Endothelial cell of umbilical vein (primary cell): Measurements from ENCODE around the gene KMT2B. TPM values are rescaled to one million over a fixed set of nuclear protein-coding genes. Genes with fewer than 3 reads are reported as not detected.
A peak's percentile ranks its signal among the peaks of the same experiment; 100 is the strongest.

Experiments used
- BruUV-seq: library from RNA; stranded (reverse); fragments of 400-500 nt; replicated peaks from 2 replicates; lab custom pipeline; 2021; lab: Mats Ljungman, UMichigan
- CTCF ChIA-PET: fragments of 300-600, 350-600 bp; sonication (Branson Sonifier 250); formaldehyde crosslinking; loops from one replicate; lab custom pipeline; 2021; ENCODE audit warnings: antibody characterized with exemption, inconsistent platforms; lab: Charles Lee
- POLR2A ChIA-PET: fragments of 300-600, 350-600 bp; sonication (Branson Sonifier 250); formaldehyde crosslinking; loops from one replicate; lab custom pipeline; 2021; ENCODE audit warnings: antibody characterized with exemption, inconsistent platforms; lab: Charles Lee
- DNase-seq: peaks from one replicate; pipeline ENCODE4 v3.0.0-alpha.2; 2011; ENCODE audit warnings: low read depth, low spot score
- FAIRE-seq: peaks from 2 replicates; lab custom pipeline; 2011; peaks lifted over from hg19 to GRCh38; lab: Jason Lieb, UNC
- H2AFZ ChIP-seq: 2 replicates; pipeline ENCODE4 v1.6.0; 2012; ENCODE audit warnings: low read depth, low read length, control low read depth, inconsistent platforms
- H3K27ac ChIP-seq: 2 replicates; pipeline ENCODE4 v1.5.1; 2011; ENCODE audit warnings: low read depth, mild to moderate bottlenecking, control low read depth, low read length, moderate library complexity; ENCODE audit not compliant: insufficient read depth
- H3K27me3 ChIP-seq, 2 experiments: 2 replicates each; pipeline versions ENCODE4 v1.6.0 to v1.6.1; 2011; ENCODE audit warnings: low read length in 2 of 2, mixed read lengths in 1 of 2; ENCODE audit not compliant: control insufficient read depth in 2 of 2, insufficient read depth in 2 of 2
- H3K36me3 ChIP-seq, 2 experiments: 2 replicates in 1 of 2; 3 replicates in 1 of 2; pipeline ENCODE4 v1.5.1; 2011; ENCODE audit warnings: low read length in 2 of 2, mild to moderate bottlenecking in 1 of 2, moderate library complexity in 1 of 2; ENCODE audit not compliant: control insufficient read depth in 2 of 2, insufficient read depth in 2 of 2; ENCODE audit errors: extremely low read depth in 1 of 2
- H3K4me1 ChIP-seq: 3 replicates; pipeline ENCODE4 v1.5.1; 2011; ENCODE audit warnings: mild to moderate bottlenecking, low read length; ENCODE audit not compliant: control insufficient read depth, insufficient read depth; ENCODE audit errors: extremely low read depth
- H3K4me2 ChIP-seq: 2 replicates; pipeline ENCODE4 v1.6.1; 2011; ENCODE audit warnings: low read length, control low read depth, mixed read lengths; ENCODE audit not compliant: insufficient read depth
- H3K4me3 ChIP-seq, 3 experiments: fragments of 200-600 bp in 1 of 3; sonication (generic), shearing (Covaris generic) in 1 of 3; replicated peaks in 1 of 3; 2 replicates each; pipeline ENCODE4 v1.5.1; 2011 to 2016; ENCODE audit warnings: control low read depth in 3 of 3, low read length in 3 of 3, mild to moderate bottlenecking in 2 of 3, inconsistent platforms in 1 of 3, low read depth in 1 of 3, moderate library complexity in 1 of 3; ENCODE audit not compliant: insufficient read depth in 1 of 3
- H3K79me2 ChIP-seq: 2 replicates; pipeline ENCODE4 v1.6.0; 2012; ENCODE audit warnings: low read length, inconsistent platforms; ENCODE audit not compliant: control insufficient read depth, insufficient read depth
- H3K9ac ChIP-seq: replicated peaks from 2 replicates; pipeline ENCODE3; 2011; ENCODE audit warnings: low read length, control low read depth; ENCODE audit not compliant: insufficient read depth; ENCODE audit errors: extremely low read depth
- H3K9me1 ChIP-seq: replicated peaks from 3 replicates; pipeline ENCODE4 v1.6.0; 2011; ENCODE audit warnings: mild to moderate bottlenecking, low read length; ENCODE audit not compliant: control insufficient read depth, insufficient read depth; ENCODE audit errors: extremely low read depth
- H3K9me3 ChIP-seq: replicated peaks from 2 replicates; pipeline ENCODE4 v1.5.1; 2012; ENCODE audit warnings: low read length, inconsistent platforms; ENCODE audit not compliant: control insufficient read depth, insufficient read depth
- H4K20me1 ChIP-seq: replicated peaks from 2 replicates; pipeline ENCODE3; 2011; ENCODE audit warnings: mild to moderate bottlenecking, low read length; ENCODE audit not compliant: control insufficient read depth, insufficient read depth; ENCODE audit errors: extremely low read depth
- CTCF ChIP-seq, 2 donors: IDR thresholded peaks; 1 replicate in 1 of 2; 2 replicates in 1 of 2; pipeline ENCODE4 v1.5.1; 2011; ENCODE audit warnings: low read length in 2 of 2, mild to moderate bottlenecking in 2 of 2, moderate library complexity in 2 of 2, control low read depth in 1 of 2, inconsistent platforms in 1 of 2, low read depth in 1 of 2; ENCODE audit not compliant: insufficient read depth in 1 of 2; ENCODE audit errors: extremely low read depth in 1 of 2
- EZH2 ChIP-seq: IDR thresholded peaks from 2 replicates; pipeline ENCODE4 v1.6.1; 2012; ENCODE audit warnings: borderline replicate concordance, low read depth, mild to moderate bottlenecking, moderate library complexity, low read length, inconsistent platforms; ENCODE audit not compliant: severe bottlenecking
- FOS ChIP-seq: IDR thresholded peaks from 2 replicates; pipeline ENCODE4 v1.6.1; 2011; ENCODE audit warnings: mild to moderate bottlenecking, low read length, moderate library complexity, borderline replicate concordance; ENCODE audit not compliant: insufficient read depth
- GATA2 ChIP-seq: IDR thresholded peaks from 2 replicates; pipeline ENCODE4 v1.7.0; 2011; ENCODE audit warnings: low read depth, mild to moderate bottlenecking, moderate library complexity, mixed read lengths, low read length; ENCODE audit not compliant: insufficient read length, insufficient read depth
- JUN ChIP-seq: IDR thresholded peaks from 2 replicates; pipeline ENCODE4 v1.6.1; 2011; ENCODE audit warnings: borderline replicate concordance, low read depth; ENCODE audit not compliant: insufficient read length, insufficient read depth
- MYC ChIP-seq: IDR thresholded peaks from one replicate; pipeline ENCODE4 v1.6.1; 2011; ENCODE audit warnings: mild to moderate bottlenecking, low read depth, low read length
- POLR2A ChIP-seq: IDR thresholded peaks from 2 replicates; pipeline ENCODE4 v1.6.1; 2012; ENCODE audit warnings: low read depth, mild to moderate bottlenecking, control low read depth, low read length
- POLR2AphosphoS5 ChIP-seq: IDR thresholded peaks from 2 replicates; pipeline ENCODE4 v1.6.1; 2012; ENCODE audit warnings: low read depth, mild to moderate bottlenecking, control low read depth, low read length, moderate library complexity; ENCODE audit not compliant: insufficient read depth
- dilution Hi-C: fragments of 300-500 bp; cut with MboI; formaldehyde crosslinking; loops from one replicate; pipeline ENCODE4 v1.15.0; 2019; ENCODE audit warnings: low sequenced_read_pairs; ENCODE audit not compliant: extremely low pct_ligation_motif_present
- intact Hi-C: fragments of 100-400 bp; cut with micrococcal nuclease; formaldehyde crosslinking; loops from one replicate; pipeline ENCODE4 v1.10.0; 2022
- polyA plus RNA-seq, 4 experiments: library from polyadenylated mRNA; depleted of rRNA in 3 of 4; stranded (reverse) in 3 of 4; unstranded in 1 of 4; fragments of >200 nt; gene quantifications; 2 replicates each; pipeline versions ENCODE4 v1.2.1 to v1.2.3, GENCODE V29; 2011 to 2012; ENCODE audit warnings: missing spikeins in 1 of 4
- total RNA-seq: library from RNA; stranded (reverse); gene quantifications from 2 replicates; pipeline ENCODE4 v1.2.3, GENCODE V29; 2021

Gene KMT2B
- total and polyA plus RNA-seq, 2 donors (not counting 3 experiments of a cell fraction or from before 2014, with no cell fraction given): 28.4 to 37.2 TPM

DNA sequence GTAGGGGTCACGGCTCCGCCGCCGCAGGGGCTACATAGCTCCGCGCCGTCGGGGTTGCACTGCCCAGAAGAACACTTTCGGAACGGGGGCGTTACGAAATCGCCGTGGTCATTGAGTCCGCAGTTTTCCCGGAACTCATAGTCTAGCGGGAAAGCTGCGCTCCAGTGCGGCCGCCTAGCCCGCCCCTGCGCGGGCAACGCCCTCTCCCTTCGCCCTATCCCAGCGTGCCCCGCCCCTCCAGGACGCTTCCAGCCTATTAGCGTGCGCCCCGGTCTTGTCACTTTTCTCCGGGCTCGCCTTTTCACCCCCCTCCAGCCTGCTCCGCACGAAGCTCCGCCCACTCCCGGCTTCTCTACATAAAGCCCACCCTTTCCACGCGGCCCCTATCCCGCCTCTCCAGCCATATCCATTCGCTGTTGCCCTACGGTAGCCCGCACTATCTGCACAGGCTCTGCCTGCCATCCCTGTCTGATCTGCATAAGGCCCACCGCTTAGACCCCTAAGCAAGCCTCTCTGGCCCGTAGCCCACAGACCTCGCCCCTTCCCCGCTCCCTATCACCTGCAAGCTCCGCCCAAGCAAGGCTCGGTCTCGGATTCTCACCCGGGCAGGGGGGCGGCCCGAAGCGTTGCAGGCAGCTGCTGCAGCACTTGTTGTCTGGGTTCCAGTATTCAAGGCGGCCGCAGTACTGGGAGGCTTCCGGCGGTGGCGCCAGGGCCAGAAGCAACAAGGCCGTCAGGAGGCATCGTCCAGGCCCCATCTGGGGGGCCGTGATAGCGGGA, 22.8 kb downstream of the KMT2B start:
- Histone ChIP-seq H3K4me1 (peaks cover 14% of the 10 kb centered on the region), H2AFZ (peak overlapping the region; percentile 97), H3K27ac (peak overlapping the region; percentile 64), H3K9ac (peak overlapping the region; percentile 57), H3K27me3 (no peaks in the 10 kb centered on the region), H3K36me3 (peaks cover 5 to 22% of the 10 kb centered on the region in 2 experiments), H3K4me3 (peak overlapping the region; percentile 50 to 78 (median 62)), H3K79me2 (no peaks in the 10 kb centered on the region), H3K9me3 (no peaks in the 10 kb centered on the region), H4K20me1 (no peaks in the 10 kb centered on the region), H3K9me1 (no peaks in the 10 kb centered on the region), H3K4me2 (peak overlapping the region; percentile 85)
- no peak for TF ChIP-seq EZH2
- TF ChIP-seq POLR2AphosphoS5: peak; percentile 57
- peak; percentile 25 for TF ChIP-seq FOS
- no peak for TF ChIP-seq GATA2
- peak; percentile 72 for TF ChIP-seq POLR2A
- intact Hi-C loops: loop anchor here (1.0 kb wide), 3 partner anchors 23 to 191 kb away; no protein-coding TSS in a partner anchor
- CTCF ChIA-PET: interaction anchor here (0.8 to 1.6 kb wide), 7 partner anchors 8 to 191 kb away, joined by 3 to 5 read pairs (median 3); partner anchors contain the start of gene LIN37
- BruUV-seq: no TSS peak
- FAIRE-seq (peak; percentile 96), DNase-seq (peak; percentile 97)
- POLR2A ChIA-PET: interaction anchor here (1.0 kb wide), 1 partner anchor 17 kb away, joined by 3 read pairs; no protein-coding TSS in a partner anchor
- dilution Hi-C loops: no loop called here

DNA sequence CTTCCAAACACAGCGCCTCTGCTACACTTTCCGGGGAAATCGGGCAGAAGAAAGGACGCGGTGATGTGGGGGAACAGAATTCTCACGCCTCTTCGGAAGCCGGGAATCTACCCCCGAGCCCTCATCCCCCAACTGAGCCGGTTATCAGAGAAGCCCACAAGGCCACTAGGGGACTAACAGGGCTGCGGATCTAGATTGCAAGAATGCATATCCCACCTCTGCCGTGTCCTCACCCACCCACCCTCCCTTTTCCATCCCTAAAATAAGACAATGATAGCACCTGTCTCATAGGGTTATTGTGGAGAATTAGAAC, 23.4 kb downstream of the KMT2B start:
- POLR2A ChIA-PET: interaction anchor here (1.0 kb wide), 1 partner anchor 16 kb away, joined by 3 read pairs; no protein-coding TSS in a partner anchor
- peak overlapping the region; percentile 53 for H3K9ac ChIP-seq
- peak overlapping the region; percentile 85 for H3K4me2 ChIP-seq
- H3K9me1 ChIP-seq: no peaks in the 10 kb centered on the region
- BruUV-seq: no TSS peak
- DNase-seq: no peak
- H2AFZ ChIP-seq: peak overlapping the region; percentile 97
- H3K36me3 ChIP-seq: peaks cover 5 to 22% of the 10 kb centered on the region in 2 experiments
- H3K27ac ChIP-seq: peak overlapping the region; percentile 64
- FAIRE-seq: no peak
- dilution Hi-C loops: no loop called here
- intact Hi-C loops: loop anchor here (1.0 kb wide), 1 partner anchor 190 kb away; no protein-coding TSS in a partner anchor
- no peaks in the 10 kb centered on the region for H3K27me3 ChIP-seq
- peak overlapping the region; percentile 25 to 62 (median 62) for H3K4me3 ChIP-seq
- no peak for TF ChIP-seq GATA2
- TF ChIP-seq CTCF (IDR thresholded peaks at IDR 0.05; ENCODE audit: extremely low read depth in 1 of 2, insufficient read depth in 1 of 2, low read depth in 1 of 2, low read length in 2 of 2): peak in 1 of 2 donors; percentile 19
- no peak for TF ChIP-seq EZH2
- no peak for TF ChIP-seq JUN
- no peak for TF ChIP-seq FOS
- no peak for TF ChIP-seq MYC
- TF ChIP-seq POLR2A: no peak
- H3K4me1 ChIP-seq: peaks cover 19% of the 10 kb centered on the region
- CTCF ChIA-PET: interaction anchor here (0.8 to 1.6 kb wide), 5 partner anchors 13 to 190 kb away, joined by 3 to 5 read pairs (median 3); no protein-coding TSS in a partner anchor
- no peaks in the 10 kb centered on the region for H4K20me1 ChIP-seq
- H3K79me2 ChIP-seq: peaks cover 5% of the 10 kb centered on the region
- no peaks in the 10 kb centered on the region for H3K9me3 ChIP-seq
